SK-N-SH (cell line): Measurements from ENCODE around the gene INPP5A.

ENCODE experiments used
- EP300 ChIP-seq, 2 experiments: IDR thresholded peaks; 2 replicates each; pipeline versions ENCODE4 v1.4.0 to v1.6.1; 2012; ENCODE audit warnings: borderline replicate concordance in 1 of 2, low read depth in 1 of 2, low read length in 1 of 2
- EZH2phosphoT487 ChIP-seq: fragments of 200-600 bp; sonication (generic); IDR thresholded peaks from 2 replicates; pipeline ENCODE4 v1.6.1; 2017; ENCODE audit warnings: low read depth, mixed run types, mild to moderate bottlenecking, antibody characterized with exemption, moderate library complexity, borderline replicate concordance
- IRF3 ChIP-seq: fragments of 150-350 bp; IDR thresholded peaks from 2 replicates; pipeline ENCODE4 v1.6.1; 2016; ENCODE audit warnings: mild to moderate bottlenecking, low read depth, low read length
- MAX ChIP-seq: IDR thresholded peaks from 2 replicates; pipeline ENCODE4 v1.4.0; 2012; ENCODE audit warnings: low read depth
- MEF2A ChIP-seq: IDR thresholded peaks from 2 replicates; pipeline ENCODE4 v1.4.0; 2012; ENCODE audit warnings: low read depth, borderline replicate concordance
- POLR2AphosphoS5 ChIP-seq: IDR thresholded peaks from 2 replicates; pipeline ENCODE4 v1.6.1; 2012; ENCODE audit warnings: low read depth, low read length
- RAD21 ChIP-seq: IDR thresholded peaks from 2 replicates; pipeline ENCODE4 v1.6.1; 2012; ENCODE audit warnings: mild to moderate bottlenecking, low read length
- TCF12 ChIP-seq: IDR thresholded peaks from 2 replicates; pipeline ENCODE4 v1.4.0; 2012
- YY1 ChIP-seq: IDR thresholded peaks from 2 replicates; pipeline ENCODE4 v1.4.0; 2012; ENCODE audit warnings: low read depth, mild to moderate bottlenecking
- TF ChIP-seq, protein P1 (sequence below): fragments of 200-600 bp; sonication (generic); IDR thresholded peaks from 2 replicates; pipeline ENCODE4 v1.6.1; 2017; ENCODE audit warnings: antibody characterized with exemption, mild to moderate bottlenecking, moderate library complexity

- TF ChIP-seq EZH2phosphoT487 (no peak), EP300 (IDR thresholded peaks at IDR 0.05; ENCODE audit: borderline replicate concordance in 1 of 2, low read depth in 1 of 2, low read length in 1 of 2) (no peak), MAX (no peak), YY1 (no peak), IRF3 (no peak), RAD21 (no peak), TCF12 (no peak), MEF2A (no peak), POLR2AphosphoS5 (no peak)
- TF ChIP-seq, protein P1, sequence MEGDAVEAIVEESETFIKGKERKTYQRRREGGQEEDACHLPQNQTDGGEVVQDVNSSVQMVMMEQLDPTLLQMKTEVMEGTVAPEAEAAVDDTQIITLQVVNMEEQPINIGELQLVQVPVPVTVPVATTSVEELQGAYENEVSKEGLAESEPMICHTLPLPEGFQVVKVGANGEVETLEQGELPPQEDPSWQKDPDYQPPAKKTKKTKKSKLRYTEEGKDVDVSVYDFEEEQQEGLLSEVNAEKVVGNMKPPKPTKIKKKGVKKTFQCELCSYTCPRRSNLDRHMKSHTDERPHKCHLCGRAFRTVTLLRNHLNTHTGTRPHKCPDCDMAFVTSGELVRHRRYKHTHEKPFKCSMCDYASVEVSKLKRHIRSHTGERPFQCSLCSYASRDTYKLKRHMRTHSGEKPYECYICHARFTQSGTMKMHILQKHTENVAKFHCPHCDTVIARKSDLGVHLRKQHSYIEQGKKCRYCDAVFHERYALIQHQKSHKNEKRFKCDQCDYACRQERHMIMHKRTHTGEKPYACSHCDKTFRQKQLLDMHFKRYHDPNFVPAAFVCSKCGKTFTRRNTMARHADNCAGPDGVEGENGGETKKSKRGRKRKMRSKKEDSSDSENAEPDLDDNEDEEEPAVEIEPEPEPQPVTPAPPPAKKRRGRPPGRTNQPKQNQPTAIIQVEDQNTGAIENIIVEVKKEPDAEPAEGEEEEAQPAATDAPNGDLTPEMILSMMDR, result no peak
Observed at GRCh38 chr10:132816718-132817117, 279.1 kb downstream of the INPP5A start.
